BE2C (cell line): ENCODE measurements around the gene OGDHL.

Experiments
- DNase-seq: peaks from one replicate; pipeline ENCODE4 v3.0.0-alpha.2; 2020
- H3K27me3 ChIP-seq: fragments of 250-450 bp; sonication (Bioruptor Pico); 2 replicates; pipeline ENCODE4 v1.5.1; 2020; ENCODE audit warnings: mild to moderate bottlenecking
- H3K36me3 ChIP-seq: fragments of 250-450 bp; sonication (Bioruptor Pico); 2 replicates; pipeline ENCODE4 v1.5.1; 2020; ENCODE audit warnings: mild to moderate bottlenecking
- H3K4me1 ChIP-seq: fragments of 250-450 bp; sonication (Bioruptor Pico); 2 replicates; pipeline ENCODE4 v1.5.1; 2020
- H3K4me3 ChIP-seq: 2 replicates; pipeline ENCODE4 v1.5.1; 2011; ENCODE audit warnings: low read depth, low read length
- H3K9me3 ChIP-seq: fragments of 250-450 bp; sonication (Bioruptor Pico); 2 replicates; pipeline ENCODE4 v1.5.1; 2020
- CTCF ChIP-seq: IDR thresholded peaks from 2 replicates; pipeline ENCODE4 v1.5.1; 2012; ENCODE audit warnings: mild to moderate bottlenecking, low read depth, low read length

The OGDHL gene

DNA sequence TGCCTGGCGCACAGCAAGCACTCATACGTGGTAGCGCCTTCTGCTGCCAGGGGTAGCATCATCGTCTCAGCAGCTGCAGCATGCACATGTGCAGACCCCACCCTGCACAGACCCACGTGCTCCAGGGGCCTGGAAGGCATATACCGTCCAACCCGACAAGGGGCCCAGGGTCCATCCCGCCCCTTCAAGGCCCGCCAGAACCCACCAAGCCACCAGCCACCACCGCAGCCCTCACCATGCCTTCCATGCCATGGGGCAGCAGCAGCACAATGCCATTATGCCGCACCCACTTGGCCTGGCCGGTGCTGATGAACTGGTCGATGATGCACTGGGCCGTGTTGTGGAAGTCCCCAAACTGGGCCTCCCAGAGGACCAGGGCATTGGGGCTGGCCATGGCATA, 22.7 kb downstream of the OGDHL start:
- Histone ChIP-seq H3K9me3 (no peaks in the 10 kb centered on the region), H3K27me3 (no peaks in the 10 kb centered on the region), H3K4me3 (no peak overlapping the region), H3K4me1 (no peaks in the 10 kb centered on the region), H3K36me3 (peaks cover 73% of the 10 kb centered on the region)
- no peak for DNase-seq
- no peak for TF ChIP-seq CTCF

GRCh38 chr10:49738616-49739360, 23.3 kb downstream of the OGDHL start:
- Histone ChIP-seq H3K27me3 (no peaks in the 10 kb centered on the region), H3K36me3 (peaks cover 66% of the 10 kb centered on the region), H3K4me3 (no peak overlapping the region), H3K4me1 (no peaks in the 10 kb centered on the region), H3K9me3 (no peaks in the 10 kb centered on the region)
- no peak for TF ChIP-seq CTCF
- no peak for DNase-seq

- no peak overlapping the region for H3K4me3 ChIP-seq
- DNase-seq, result no peak
- H3K27me3 ChIP-seq, result no peaks in the 10 kb centered on the region
- H3K4me1 ChIP-seq, result no peaks in the 10 kb centered on the region
- H3K36me3 ChIP-seq, result peaks cover 55% of the 10 kb centered on the region
- H3K9me3 ChIP-seq, result no peaks in the 10 kb centered on the region
- no peak for TF ChIP-seq CTCF
These were observed 24.5 kb downstream of the OGDHL start for GRCh38 chr10:49737474-49738201.

DNA sequence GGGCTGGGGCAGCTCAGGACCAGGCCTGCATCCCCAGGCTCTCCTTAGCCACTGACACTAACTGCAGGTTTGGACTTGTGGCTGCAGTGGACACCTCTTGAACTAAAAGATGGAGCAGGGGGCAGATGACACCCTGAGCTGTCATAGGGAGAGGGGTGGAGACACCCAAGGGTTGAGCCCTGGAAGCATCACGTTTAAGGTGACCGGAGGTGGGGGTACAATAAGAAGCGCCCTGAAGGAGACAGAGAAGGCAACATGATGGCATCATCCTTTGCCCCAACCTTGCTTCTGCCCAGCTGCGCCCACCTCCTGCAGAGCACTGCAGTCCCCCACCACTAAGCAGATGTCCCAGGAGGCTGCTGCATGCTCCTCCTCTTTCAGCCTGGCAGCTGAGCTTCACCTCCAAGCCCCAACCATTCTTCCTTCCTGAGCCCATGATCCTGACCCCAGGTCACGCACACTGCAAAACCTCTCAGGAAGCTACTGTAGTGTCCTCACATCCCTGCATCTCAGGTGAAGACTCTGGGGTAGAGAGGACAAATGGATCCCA, 25.5 kb downstream of the OGDHL start:
- no peaks in the 10 kb centered on the region for H3K4me1 ChIP-seq
- DNase-seq, result no peak
- no peak overlapping the region for H3K4me3 ChIP-seq
- peaks cover 52% of the 10 kb centered on the region for H3K36me3 ChIP-seq
- H3K27me3 ChIP-seq, result no peaks in the 10 kb centered on the region
- no peaks in the 10 kb centered on the region for H3K9me3 ChIP-seq
- TF ChIP-seq CTCF, result no peak

DNA sequence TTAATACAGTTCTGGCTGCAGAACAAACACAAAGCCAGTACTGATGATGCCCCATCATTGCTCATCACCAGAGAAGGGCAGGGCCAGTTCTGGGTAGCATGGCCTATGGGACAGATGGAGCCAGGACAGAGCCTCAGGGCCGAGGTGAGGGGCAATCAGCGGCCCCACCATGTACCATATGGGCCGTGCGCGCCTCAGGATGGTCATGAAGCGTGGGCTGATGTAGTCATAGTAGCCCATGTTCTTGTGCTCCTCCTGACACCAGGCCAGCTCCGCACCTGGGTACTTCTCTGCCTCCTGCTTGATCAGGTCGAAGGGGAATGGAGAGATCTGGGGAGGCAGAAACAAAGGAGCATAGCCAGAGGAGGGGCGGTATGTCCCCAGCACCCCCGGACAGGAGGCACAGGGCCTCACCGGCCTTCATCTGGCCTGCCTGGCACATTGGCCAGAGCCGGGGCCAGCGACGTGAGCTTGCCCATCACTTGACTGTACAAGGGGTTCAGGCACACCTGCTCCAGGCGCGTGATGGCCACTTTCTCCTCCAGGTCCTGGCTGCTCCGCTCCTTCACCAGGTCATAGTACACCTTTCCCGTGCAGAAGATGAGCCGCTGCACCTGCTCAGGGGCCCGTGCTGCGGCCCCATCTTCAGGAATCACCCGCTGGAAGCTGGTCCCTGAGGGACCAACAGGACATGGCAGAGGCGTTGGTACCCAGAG, 26.1 kb downstream of the OGDHL start:
- Histone ChIP-seq H3K4me1 (no peaks in the 10 kb centered on the region), H3K36me3 (peaks cover 47% of the 10 kb centered on the region), H3K4me3 (no peak overlapping the region), H3K9me3 (no peaks in the 10 kb centered on the region), H3K27me3 (no peaks in the 10 kb centered on the region)
- no peak for DNase-seq
- TF ChIP-seq CTCF, result no peak
